ENCODE measurements around the gene MRPL47. TPM values are rescaled to one million over a fixed set of nuclear protein-coding genes. Genes with fewer than 3 reads are reported as not detected.
"Not testable (repeated sequence)": the region's sequence is repeated elsewhere in the genome, so short reads cannot be mapped to it uniquely, and the experiment has no call there.

MRPL47 gene
- polyA plus RNA-seq, 1 experiment: 23.2 TPM

- no peak for TF ChIP-seq CTCF (IDR thresholded peaks at IDR 0.05; ENCODE audit: insufficient read depth, low read depth, low read length)
- Histone ChIP-seq H3K4me3 (ENCODE audit: low read depth, low read length) (no peak overlapping the region), H3K36me3 (ENCODE audit: control insufficient read depth, insufficient read depth, low read length) (no peaks in the 10 kb centered on the region), H3K27me3 (ENCODE audit: control insufficient read depth, insufficient read depth, low read length) (no peaks in the 10 kb centered on the region)
- ChIA-PET POLR2A (no interaction called here), CTCF (no interaction called here)
- DNase-seq (ENCODE audit: low read depth): no peak
These were observed 41.7 kb upstream of the MRPL47 start for GRCh38 chr3:179646177-179646576.

GRCh38 chr3:179643837-179644236 lies 39.4 kb upstream of the MRPL47 start:
- H3K27me3 ChIP-seq (ENCODE audit: control insufficient read depth, insufficient read depth, low read length); POLR2A ChIA-PET; H3K36me3 ChIP-seq (ENCODE audit: control insufficient read depth, insufficient read depth, low read length); H3K4me3 ChIP-seq (ENCODE audit: low read depth, low read length); DNase-seq (ENCODE audit: low read depth): not testable (repeated sequence)
- CTCF ChIA-PET: interaction anchor here (1.0 kb wide), 1 partner anchor 9 kb away, joined by 3 read pairs; no protein-coding TSS in a partner anchor

DNA sequence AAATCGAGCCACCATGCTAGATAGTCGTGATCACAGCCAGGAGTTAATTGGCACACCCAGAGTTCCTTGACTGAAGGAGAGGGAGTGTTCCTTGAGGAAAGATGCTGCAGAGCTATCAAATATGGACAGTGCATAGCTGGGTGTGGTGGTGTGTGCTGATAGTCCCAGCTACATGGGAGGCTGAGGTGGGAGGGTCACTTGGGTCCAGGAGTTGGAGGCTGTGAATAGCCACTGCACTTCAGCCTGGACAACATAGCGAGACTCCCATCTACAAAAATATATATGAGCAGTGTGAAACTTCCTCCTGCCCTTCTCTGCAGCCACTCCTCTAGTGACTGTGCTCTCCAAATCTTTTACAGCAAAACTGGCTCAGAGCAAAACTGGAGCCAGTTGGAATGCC lies 38.4 kb upstream of the MRPL47 start:
- Histone ChIP-seq H3K36me3 (ENCODE audit: control insufficient read depth, insufficient read depth, low read length) (no peaks in the 10 kb centered on the region), H3K27me3 (ENCODE audit: control insufficient read depth, insufficient read depth, low read length) (no peaks in the 10 kb centered on the region), H3K4me3 (ENCODE audit: low read depth, low read length) (no peak overlapping the region)
- POLR2A ChIA-PET: no interaction called here
- no peak for TF ChIP-seq CTCF (IDR thresholded peaks at IDR 0.05; ENCODE audit: insufficient read depth, low read depth, low read length)
- no peak for DNase-seq (ENCODE audit: low read depth)
- CTCF ChIA-PET: no interaction called here

GRCh38 chr3:179640469-179640868 lies 36.0 kb upstream of the MRPL47 start:
- H3K36me3 ChIP-seq (ENCODE audit: control insufficient read depth, insufficient read depth, low read length): no peaks in the 10 kb centered on the region
- DNase-seq (ENCODE audit: low read depth): no peak
- H3K27me3 ChIP-seq (ENCODE audit: control insufficient read depth, insufficient read depth, low read length): no peaks in the 10 kb centered on the region
- ChIA-PET POLR2A (no interaction called here), CTCF (no interaction called here)
- no peak overlapping the region for H3K4me3 ChIP-seq (ENCODE audit: low read depth, low read length)
- TF ChIP-seq CTCF (IDR thresholded peaks at IDR 0.05; ENCODE audit: insufficient read depth, low read depth, low read length): no peak

GRCh38 chr3:179630753-179631451 lies 26.5 kb upstream of the MRPL47 start:
- ChIA-PET CTCF (interaction anchor here (1.1 kb wide), 1 partner anchor 18 kb away, joined by 4 read pairs; no protein-coding TSS in a partner anchor), POLR2A (no interaction called here)
- DNase-seq (ENCODE audit: low read depth): no peak
- Histone ChIP-seq H3K4me3 (ENCODE audit: low read depth, low read length) (no peak overlapping the region), H3K27me3 (ENCODE audit: control insufficient read depth, insufficient read depth, low read length) (no peaks in the 10 kb centered on the region), H3K36me3 (ENCODE audit: control insufficient read depth, insufficient read depth, low read length) (no peaks in the 10 kb centered on the region)
- no peak for TF ChIP-seq CTCF (IDR thresholded peaks at IDR 0.05; ENCODE audit: insufficient read depth, low read depth, low read length)

DNA sequence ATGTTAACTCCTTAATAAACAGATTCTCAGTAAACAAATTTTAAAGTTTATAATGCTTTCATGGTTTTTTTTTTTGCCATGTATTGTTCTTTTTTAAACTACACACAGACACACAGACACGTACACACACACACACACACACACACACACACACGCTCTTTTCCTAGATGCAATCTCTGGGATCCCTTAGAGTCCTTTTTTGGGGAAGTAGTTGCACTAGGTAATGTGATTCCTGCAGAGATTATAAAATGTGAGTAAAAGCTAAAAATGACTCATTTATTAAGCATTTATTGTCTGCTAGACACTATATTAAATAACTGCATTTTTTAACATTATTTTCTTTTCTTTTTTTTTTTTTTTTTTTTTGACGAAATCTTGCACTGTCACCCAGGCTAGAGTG lies 20.0 kb upstream of the MRPL47 start:
- H3K36me3 ChIP-seq (ENCODE audit: control insufficient read depth, insufficient read depth, low read length): peaks cover 2% of the 10 kb centered on the region; the same call in 1 of the 2 replicates
- H3K27me3 ChIP-seq (ENCODE audit: control insufficient read depth, insufficient read depth, low read length): no peaks in the 10 kb centered on the region
- TF ChIP-seq CTCF (IDR thresholded peaks at IDR 0.05; ENCODE audit: insufficient read depth, low read depth, low read length): no peak
- H3K4me3 ChIP-seq (ENCODE audit: low read depth, low read length): no peak overlapping the region
- ChIA-PET POLR2A (no interaction called here), CTCF (no interaction called here)
- no peak for DNase-seq (ENCODE audit: low read depth)
